Loucy (cell line): ENCODE measurements around the gene MYCBP.

Experiments
- EZH2phosphoT487 ChIP-seq: fragments of 200-600 bp; IDR thresholded peaks from 2 replicates; pipeline ENCODE4 v1.6.1; 2018; ENCODE audit warnings: antibody characterized with exemption, mild to moderate bottlenecking, moderate library complexity, borderline replicate concordance
- TF ChIP-seq, protein P1 (sequence below): fragments of 200-600 bp; sonication (generic); conservative IDR thresholded peaks from 2 replicates; pipeline ENCODE4 v1.5.1; 2014; ENCODE audit warnings: mild to moderate bottlenecking, antibody characterized with exemption, low read length

DNA sequence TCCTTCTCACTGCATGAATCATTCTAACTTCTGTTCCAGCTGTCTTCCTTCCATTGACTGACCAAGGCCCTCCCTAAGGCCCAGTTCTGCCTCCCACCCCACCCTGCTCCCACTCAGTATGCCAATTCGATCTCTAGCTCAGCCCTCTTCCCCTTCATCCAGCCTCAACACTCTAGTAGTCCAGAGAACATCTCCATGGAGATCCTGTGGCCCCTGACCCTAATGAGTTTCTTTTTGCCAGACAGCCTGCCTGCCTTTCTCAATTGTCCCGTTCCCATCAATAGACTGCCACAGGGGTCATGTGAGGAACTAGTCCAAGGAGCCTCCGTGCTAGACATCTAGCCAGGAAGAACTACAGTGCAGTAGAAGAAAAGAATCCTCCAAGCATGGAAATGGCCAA lies 40.0 kb downstream of the MYCBP start:
- TF ChIP-seq, protein P1, sequence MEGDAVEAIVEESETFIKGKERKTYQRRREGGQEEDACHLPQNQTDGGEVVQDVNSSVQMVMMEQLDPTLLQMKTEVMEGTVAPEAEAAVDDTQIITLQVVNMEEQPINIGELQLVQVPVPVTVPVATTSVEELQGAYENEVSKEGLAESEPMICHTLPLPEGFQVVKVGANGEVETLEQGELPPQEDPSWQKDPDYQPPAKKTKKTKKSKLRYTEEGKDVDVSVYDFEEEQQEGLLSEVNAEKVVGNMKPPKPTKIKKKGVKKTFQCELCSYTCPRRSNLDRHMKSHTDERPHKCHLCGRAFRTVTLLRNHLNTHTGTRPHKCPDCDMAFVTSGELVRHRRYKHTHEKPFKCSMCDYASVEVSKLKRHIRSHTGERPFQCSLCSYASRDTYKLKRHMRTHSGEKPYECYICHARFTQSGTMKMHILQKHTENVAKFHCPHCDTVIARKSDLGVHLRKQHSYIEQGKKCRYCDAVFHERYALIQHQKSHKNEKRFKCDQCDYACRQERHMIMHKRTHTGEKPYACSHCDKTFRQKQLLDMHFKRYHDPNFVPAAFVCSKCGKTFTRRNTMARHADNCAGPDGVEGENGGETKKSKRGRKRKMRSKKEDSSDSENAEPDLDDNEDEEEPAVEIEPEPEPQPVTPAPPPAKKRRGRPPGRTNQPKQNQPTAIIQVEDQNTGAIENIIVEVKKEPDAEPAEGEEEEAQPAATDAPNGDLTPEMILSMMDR: no peak
- TF ChIP-seq EZH2phosphoT487: no peak
